Neuronal stem cell (in vitro differentiated cells): ENCODE data around the gene FAM20A.

Source experiments
- DNase-seq: peaks from one replicate; pipeline ENCODE4 v3.0.0-alpha.2; 2013; ENCODE audit warnings: low spot score
- H2AFZ ChIP-seq: one replicate; pipeline ENCODE4 v1.6.1; 2013; ENCODE audit warnings: mild to moderate bottlenecking, low read length, inconsistent platforms
- H2AK5ac ChIP-seq: 2 replicates; pipeline ENCODE4 v1.6.1; 2013; ENCODE audit warnings: low read depth, mild to moderate bottlenecking, inconsistent platforms, low read length, moderate library complexity, mixed read lengths
- H2BK120ac ChIP-seq: 2 replicates; pipeline ENCODE4 v1.6.1; 2013; ENCODE audit warnings: low read depth, mild to moderate bottlenecking, inconsistent platforms, low read length, moderate library complexity, mixed read lengths
- H2BK12ac ChIP-seq: one replicate; pipeline ENCODE4 v1.6.1; 2013; ENCODE audit warnings: low read length, inconsistent platforms
- H2BK15ac ChIP-seq: 2 replicates; pipeline ENCODE4 v1.6.1; 2013; ENCODE audit warnings: mild to moderate bottlenecking, low read length, inconsistent platforms, mixed read lengths
- H2BK5ac ChIP-seq: one replicate; pipeline ENCODE4 v1.6.1; 2013; ENCODE audit warnings: inconsistent platforms, mild to moderate bottlenecking, low read length, moderate library complexity
- H3K14ac ChIP-seq: one replicate; pipeline ENCODE4 v1.6.1; 2013; ENCODE audit warnings: low read length, inconsistent platforms
- H3K18ac ChIP-seq: 2 replicates; pipeline ENCODE4 v1.6.1; 2013; ENCODE audit warnings: low read length, inconsistent platforms
- H3K23ac ChIP-seq: 2 replicates; pipeline ENCODE4 v1.6.1; 2013; ENCODE audit warnings: low read depth, mild to moderate bottlenecking, mixed read lengths, low read length, inconsistent platforms; ENCODE audit not compliant: poor library complexity
- H3K27ac ChIP-seq: replicated peaks from 3 replicates; pipeline ENCODE4 v1.5.1; 2013; ENCODE audit warnings: low read length, inconsistent platforms
- H3K27me3 ChIP-seq, 3 experiments: 2 replicates each; pipeline ENCODE4 v1.6.1; 2013; ENCODE audit warnings: low read length in 3 of 3, mild to moderate bottlenecking in 2 of 3, inconsistent platforms in 1 of 3, low read depth in 1 of 3, mixed read lengths in 1 of 3, moderate library complexity in 1 of 3; ENCODE audit not compliant: control insufficient read depth in 3 of 3, insufficient read depth in 3 of 3
- H3K36me3 ChIP-seq, 2 donors: replicated peaks in 1 of 2; 2 replicates each; pipeline ENCODE4 v1.6.1; 2013; ENCODE audit warnings: low read length in 2 of 2; ENCODE audit not compliant: control insufficient read depth in 2 of 2, insufficient read depth in 2 of 2
- H3K4ac ChIP-seq: 2 replicates; pipeline ENCODE4 v1.6.1; 2013; ENCODE audit warnings: inconsistent platforms, mild to moderate bottlenecking, low read length, moderate library complexity
- H3K4me1 ChIP-seq, 2 donors: 1 replicate in 1 of 2; 2 replicates in 1 of 2; pipeline ENCODE4 v1.6.1; 2013; ENCODE audit warnings: low read length in 2 of 2, low read depth in 1 of 2; ENCODE audit not compliant: control insufficient read depth in 2 of 2, insufficient read depth in 1 of 2
- H3K4me2 ChIP-seq: one replicate; pipeline ENCODE4 v1.6.1; 2013; ENCODE audit warnings: mild to moderate bottlenecking, low read length, inconsistent platforms; ENCODE audit not compliant: insufficient read depth, poor library complexity, severe bottlenecking
- H3K4me3 ChIP-seq, 2 donors: 2 replicates each; pipeline ENCODE4 v1.5.1; 2013; ENCODE audit warnings: low read length in 2 of 2, mild to moderate bottlenecking in 2 of 2, inconsistent platforms in 1 of 2, moderate library complexity in 1 of 2
- H3K79me1 ChIP-seq: one replicate; pipeline ENCODE4 v1.6.1; 2013; ENCODE audit warnings: low read depth, mild to moderate bottlenecking, inconsistent platforms, low read length, moderate library complexity
- H3K9ac ChIP-seq: one replicate; pipeline ENCODE4 v1.6.1; 2013; ENCODE audit warnings: mild to moderate bottlenecking, low read depth, low read length, inconsistent platforms; ENCODE audit not compliant: poor library complexity
- H3K9me3 ChIP-seq, 2 donors: replicated peaks in 1 of 2; 2 replicates each; pipeline versions ENCODE3 to v1.6.1; 2013; ENCODE audit warnings: low read length in 2 of 2, mild to moderate bottlenecking in 2 of 2, inconsistent platforms in 1 of 2, low read depth in 1 of 2, mixed read lengths in 1 of 2, moderate library complexity in 1 of 2; ENCODE audit not compliant: control insufficient read depth in 2 of 2, insufficient read depth in 1 of 2
- H4K8ac ChIP-seq: one replicate; pipeline ENCODE4 v1.6.1; 2013; ENCODE audit warnings: low read depth, mild to moderate bottlenecking, inconsistent platforms, low read length, moderate library complexity
- H4K91ac ChIP-seq: one replicate; pipeline ENCODE4 v1.6.1; 2013; ENCODE audit warnings: low read length, low read depth, mild to moderate bottlenecking, inconsistent platforms; ENCODE audit not compliant: poor library complexity
- WGBS, 2 donors: extraction: QIAGEN DNeasy Blood & Tissue Kit; methylation state at CpG; one replicate each; pipeline ENCODE4 v1.1.7; 2013; ENCODE audit warnings: missing lambda C conversion rate in 2 of 2, mixed read lengths in 1 of 2; ENCODE audit not compliant: insufficient read length in 2 of 2, insufficient replicate concordance in 1 of 2; ENCODE audit errors: extremely low coverage in 2 of 2; 5-methylcytosine and 5-hydroxymethylcytosine counted together

The FAM20A gene

GRCh38 chr17:68516732-68517131 lies 84.4 kb downstream of the FAM20A start:
- Histone ChIP-seq H2BK12ac (no peak overlapping the region), H3K4me2 (no peak overlapping the region), H3K36me3 (peaks cover 19 to 69% of the 10 kb centered on the region in 2 donors), H2AFZ (no peak overlapping the region), H3K27me3 (no peaks in the 10 kb centered on the region), H2BK5ac (no peak overlapping the region), H3K4ac (no peak overlapping the region), H3K14ac (no peak overlapping the region), H3K18ac (no peak overlapping the region), H3K79me1 (peaks cover 11% of the 10 kb centered on the region), H2BK120ac (no peak overlapping the region), H3K4me3 (no peak overlapping the region), H3K9me3 (peaks cover 0 to 18% of the 10 kb centered on the region in 2 donors), H3K4me1 (peaks cover 0 to 17% of the 10 kb centered on the region in 2 donors), H4K91ac (no peak overlapping the region), H2AK5ac (no peak overlapping the region), H4K8ac (no peak overlapping the region), H2BK15ac (no peak overlapping the region), H3K9ac (no peak overlapping the region), H3K23ac (no peak overlapping the region), H3K27ac (no peak overlapping the region)
- no peak for DNase-seq
- WGBS, 2 donors = no CpG with 5 or more reads among the region's 1 CpG

GRCh38 chr17:68514831-68515635 lies 86.1 kb downstream of the FAM20A start:
- H2BK15ac ChIP-seq = no peak overlapping the region
- H3K18ac ChIP-seq = no peak overlapping the region
- DNase-seq = no peak
- H3K79me1 ChIP-seq = peaks cover 10% of the 10 kb centered on the region
- H2BK120ac ChIP-seq = no peak overlapping the region
- H3K36me3 ChIP-seq = peaks cover 19 to 55% of the 10 kb centered on the region in 2 donors
- peak overlapping the region; percentile 25 for H3K23ac ChIP-seq
- no peak overlapping the region for H2BK5ac ChIP-seq
- H3K9ac ChIP-seq = no peak overlapping the region
- no peak overlapping the region for H4K91ac ChIP-seq
- H3K9me3 ChIP-seq = peaks cover 0 to 18% of the 10 kb centered on the region in 2 donors
- H3K4ac ChIP-seq = no peak overlapping the region
- no CpG with 5 or more reads among the region's 15 CpGs for WGBS, 2 donors
- H2BK12ac ChIP-seq = no peak overlapping the region
- H4K8ac ChIP-seq = no peak overlapping the region
- peaks cover 1 to 24% of the 10 kb centered on the region in 2 donors for H3K4me1 ChIP-seq
- H3K14ac ChIP-seq = no peak overlapping the region
- H3K27me3 ChIP-seq = no peaks in the 10 kb centered on the region
- no peak overlapping the region for H2AFZ ChIP-seq
- H3K4me2 ChIP-seq = no peak overlapping the region
- no peak overlapping the region for H3K27ac ChIP-seq
- H2AK5ac ChIP-seq = no peak overlapping the region
- H3K4me3 ChIP-seq = peak overlapping the region in 1 of 2 donors; percentile 74

GRCh38 chr17:68513932-68514331 lies 87.2 kb downstream of the FAM20A start:
- no peak overlapping the region for H2AK5ac ChIP-seq
- no peak overlapping the region for H4K8ac ChIP-seq
- H4K91ac ChIP-seq = no peak overlapping the region
- no peak overlapping the region for H3K23ac ChIP-seq
- no CpG with 5 or more reads among the region's 3 CpGs for WGBS, 2 donors
- H3K18ac ChIP-seq = no peak overlapping the region
- no peak overlapping the region for H2AFZ ChIP-seq
- H3K27ac ChIP-seq = no peak overlapping the region
- H3K4me2 ChIP-seq = peak overlapping the region; percentile 81
- no peak overlapping the region for H3K14ac ChIP-seq
- peaks cover 1 to 32% of the 10 kb centered on the region in 2 donors for H3K4me1 ChIP-seq
- peak overlapping the region in 1 of 2 donors; percentile 74 for H3K4me3 ChIP-seq
- no peak overlapping the region for H2BK15ac ChIP-seq
- H3K4ac ChIP-seq = no peak overlapping the region
- peaks cover 7% of the 10 kb centered on the region for H3K79me1 ChIP-seq
- no peak overlapping the region for H2BK120ac ChIP-seq
- no peak overlapping the region for H2BK5ac ChIP-seq
- no peak for DNase-seq
- H2BK12ac ChIP-seq = no peak overlapping the region
- H3K9ac ChIP-seq = no peak overlapping the region
- H3K9me3 ChIP-seq = peaks cover 0 to 18% of the 10 kb centered on the region in 2 donors
- peaks cover 16 to 44% of the 10 kb centered on the region in 2 donors for H3K36me3 ChIP-seq
- H3K27me3 ChIP-seq = no peaks in the 10 kb centered on the region

GRCh38 chr17:68512960-68513474 lies 88.2 kb downstream of the FAM20A start:
- no CpG with 5 or more reads among the region's 20 CpGs for WGBS, 2 donors
- peak overlapping the region; percentile 100 for H3K18ac ChIP-seq
- H3K36me3 ChIP-seq = peaks cover 12 to 34% of the 10 kb centered on the region in 2 donors
- H2BK120ac ChIP-seq = no peak overlapping the region
- no peak overlapping the region for H3K23ac ChIP-seq
- no peak overlapping the region for H4K91ac ChIP-seq
- H3K27me3 ChIP-seq = no peaks in the 10 kb centered on the region
- no peak overlapping the region for H4K8ac ChIP-seq
- H2AK5ac ChIP-seq = no peak overlapping the region
- H3K4me2 ChIP-seq = peak overlapping the region; percentile 81
- H3K79me1 ChIP-seq = peaks cover 4% of the 10 kb centered on the region
- H2BK5ac ChIP-seq = peak overlapping the region; percentile 98
- no peak overlapping the region for H3K14ac ChIP-seq
- H2BK12ac ChIP-seq = no peak overlapping the region
- no peak for DNase-seq
- no peak overlapping the region for H3K4ac ChIP-seq
- peak overlapping the region; percentile 74 to 91 for H3K4me3 ChIP-seq
- peak overlapping the region; percentile 95 for H3K27ac ChIP-seq
- H2BK15ac ChIP-seq = no peak overlapping the region
- peaks cover 1 to 32% of the 10 kb centered on the region in 2 donors for H3K4me1 ChIP-seq
- H3K9me3 ChIP-seq = peaks cover 0 to 15% of the 10 kb centered on the region in 2 donors
- H2AFZ ChIP-seq = peak overlapping the region; percentile 88
- H3K9ac ChIP-seq = peak overlapping the region; percentile 99
